HPDE6-E6E7 (cell line): ENCODE measurements around the gene CILP2.

Experiments used
- DNase-seq: peaks from one replicate; pipeline ENCODE4 v3.0.0; 2011; ENCODE audit warnings: missing footprints; ENCODE audit errors: extremely low spot score

Gene CILP2

DNA sequence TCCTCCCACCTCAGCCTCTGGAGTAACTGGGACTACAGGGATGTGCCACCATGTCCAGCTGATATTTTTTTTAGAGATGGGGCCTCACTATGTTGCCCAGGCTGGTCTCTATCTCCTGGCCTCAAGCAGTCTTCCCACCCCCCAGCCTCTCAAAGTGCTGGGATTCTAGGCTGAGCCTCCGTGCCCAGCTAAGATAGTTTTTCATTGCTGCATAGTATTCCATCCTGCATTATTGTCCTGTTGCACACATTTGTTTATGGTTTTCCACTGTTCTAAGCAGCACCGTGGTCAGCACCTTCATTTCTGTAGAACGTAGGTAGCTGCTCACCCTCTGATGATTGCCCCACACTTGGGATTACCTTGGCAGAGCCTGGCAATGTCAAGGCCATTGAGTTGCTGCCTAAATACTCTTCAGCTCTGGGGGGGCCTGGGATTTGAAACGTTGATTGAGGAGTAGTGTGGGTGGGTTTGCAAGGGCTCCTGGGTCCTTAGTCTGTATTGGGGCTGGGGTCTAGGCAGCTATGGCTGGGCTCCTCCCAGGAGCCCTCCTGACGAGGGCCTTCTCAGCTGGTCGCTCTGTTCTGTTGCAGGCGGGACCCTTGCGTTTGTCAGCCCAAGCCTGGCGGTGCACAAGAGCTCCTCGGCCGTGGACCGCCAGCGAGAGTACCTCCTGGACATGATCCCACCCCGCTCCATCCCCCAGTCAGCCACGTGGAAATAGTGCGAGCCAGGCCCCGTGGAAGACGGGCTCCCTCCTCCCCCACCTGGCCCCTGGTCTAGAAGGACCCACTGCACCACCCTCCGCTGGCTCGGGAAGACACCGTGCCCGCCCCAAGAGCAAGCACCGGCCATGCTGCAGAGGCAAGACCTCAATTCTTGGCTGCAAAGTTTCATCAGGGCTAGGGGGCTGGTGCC, 33.1 kb upstream of the CILP2 start:
- DNase-seq: no peak

DNA sequence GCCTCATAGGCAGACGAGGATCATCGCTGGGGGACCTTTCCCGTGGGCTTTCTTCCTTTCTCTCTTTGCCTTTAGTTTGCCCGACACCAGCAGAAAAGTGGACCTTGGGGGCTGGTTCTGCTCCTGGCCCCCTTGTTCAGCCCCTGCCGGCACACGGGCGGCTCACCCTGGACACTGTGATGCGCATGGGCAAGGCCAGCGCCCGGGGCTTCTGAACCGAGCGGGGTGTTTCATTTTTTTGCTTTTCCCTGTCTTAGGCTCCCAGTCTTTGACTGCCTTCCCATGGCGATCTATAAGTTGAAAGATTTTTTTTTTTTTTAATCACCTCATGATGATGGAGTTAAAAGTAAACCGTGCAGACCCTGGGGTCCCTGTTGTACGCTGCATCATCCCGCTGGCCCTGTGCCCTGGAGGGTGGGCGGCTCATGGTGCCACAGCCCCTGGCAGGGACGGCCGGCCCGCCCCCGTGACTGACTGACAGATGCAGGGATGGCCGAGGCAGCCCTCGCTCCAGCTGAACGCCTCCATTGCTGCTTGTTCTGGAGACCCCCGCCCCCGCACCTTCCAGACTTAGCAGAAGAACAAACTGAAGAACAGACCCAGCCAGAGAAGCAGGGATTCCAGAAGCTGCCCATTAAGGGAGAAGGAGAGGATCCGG, 32.3 kb upstream of the CILP2 start:
- DNase-seq: no peak

- DNase-seq: no peak
Measured at GRCh38 chr19:19506592-19506991, 31.5 kb upstream of the CILP2 start.

DNA sequence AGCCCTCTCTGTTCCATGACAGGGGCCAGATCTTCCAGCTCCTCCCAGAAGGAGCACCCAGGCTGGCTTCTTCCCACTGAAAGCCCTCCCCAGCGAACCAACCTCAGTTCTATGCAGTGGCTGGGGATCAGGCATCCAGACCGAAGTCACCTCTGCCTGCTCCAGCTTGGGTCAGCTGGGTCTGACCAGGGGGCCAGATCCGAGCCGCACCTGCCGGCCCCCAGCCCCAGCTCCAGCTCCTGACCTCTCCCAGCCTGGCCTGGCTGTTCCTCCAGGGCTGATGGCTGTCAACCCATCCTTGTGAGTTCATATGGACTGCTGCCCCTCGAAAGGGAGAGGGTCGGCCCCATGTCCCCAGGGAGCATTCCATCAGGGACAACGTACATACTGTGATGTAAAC, 30.7 kb upstream of the CILP2 start:
- DNase-seq: no peak

- DNase-seq: no peak
Measured at GRCh38 chr19:19508217-19508616, 29.8 kb upstream of the CILP2 start.

- DNase-seq: no peak
Measured at GRCh38 chr19:19510432-19510831, 27.6 kb upstream of the CILP2 start.

GRCh38 chr19:19513682-19514081, 24.4 kb upstream of the CILP2 start:
- DNase-seq: no peak

- no peak for DNase-seq
Measured at GRCh38 chr19:19514215-19514657, 23.8 kb upstream of the CILP2 start.

DNA sequence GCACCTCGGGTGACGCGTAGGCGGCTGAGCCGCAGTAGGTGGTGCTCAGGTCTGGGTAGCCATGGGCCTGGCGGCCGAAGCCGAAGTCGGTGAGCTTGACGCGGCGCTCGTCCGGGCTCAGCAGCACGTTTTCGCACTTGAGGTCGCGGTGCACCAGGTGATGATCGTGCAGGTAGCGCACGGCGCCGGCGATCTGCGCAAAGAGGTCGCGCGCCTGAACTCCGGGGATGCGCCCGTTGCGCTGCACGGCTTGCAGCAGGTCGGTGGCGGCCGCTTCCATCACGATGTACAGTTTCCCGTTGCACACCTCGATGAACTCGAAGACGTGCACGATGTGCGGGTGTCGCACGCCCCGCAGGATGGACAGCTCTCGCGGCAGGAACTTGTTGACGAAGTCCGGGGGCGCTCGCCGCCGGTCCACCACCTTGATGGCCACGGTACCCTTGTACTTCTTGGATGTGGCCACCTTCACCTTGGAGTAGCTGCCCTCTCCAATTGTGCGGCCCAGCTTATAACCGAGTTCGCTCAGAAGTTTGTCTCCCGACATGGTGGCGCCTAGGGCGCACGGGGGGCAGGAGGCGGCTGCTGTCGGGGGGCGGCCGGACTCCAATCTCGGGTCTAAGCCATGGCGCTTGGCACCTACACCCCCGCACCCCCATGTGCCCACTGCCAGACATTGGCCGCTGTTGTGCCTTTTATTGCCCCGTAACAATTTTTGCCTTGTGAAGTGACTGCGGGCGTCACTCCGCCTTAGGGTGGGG, 23.0 kb upstream of the CILP2 start, which contains the start of gene TSSK6:
Gene TSSK6 (minus strand): TSS at position 668 of the 761 bp plus-strand sequence. CDS start 121 bp downstream, at position 547.
- no peak for DNase-seq

DNA sequence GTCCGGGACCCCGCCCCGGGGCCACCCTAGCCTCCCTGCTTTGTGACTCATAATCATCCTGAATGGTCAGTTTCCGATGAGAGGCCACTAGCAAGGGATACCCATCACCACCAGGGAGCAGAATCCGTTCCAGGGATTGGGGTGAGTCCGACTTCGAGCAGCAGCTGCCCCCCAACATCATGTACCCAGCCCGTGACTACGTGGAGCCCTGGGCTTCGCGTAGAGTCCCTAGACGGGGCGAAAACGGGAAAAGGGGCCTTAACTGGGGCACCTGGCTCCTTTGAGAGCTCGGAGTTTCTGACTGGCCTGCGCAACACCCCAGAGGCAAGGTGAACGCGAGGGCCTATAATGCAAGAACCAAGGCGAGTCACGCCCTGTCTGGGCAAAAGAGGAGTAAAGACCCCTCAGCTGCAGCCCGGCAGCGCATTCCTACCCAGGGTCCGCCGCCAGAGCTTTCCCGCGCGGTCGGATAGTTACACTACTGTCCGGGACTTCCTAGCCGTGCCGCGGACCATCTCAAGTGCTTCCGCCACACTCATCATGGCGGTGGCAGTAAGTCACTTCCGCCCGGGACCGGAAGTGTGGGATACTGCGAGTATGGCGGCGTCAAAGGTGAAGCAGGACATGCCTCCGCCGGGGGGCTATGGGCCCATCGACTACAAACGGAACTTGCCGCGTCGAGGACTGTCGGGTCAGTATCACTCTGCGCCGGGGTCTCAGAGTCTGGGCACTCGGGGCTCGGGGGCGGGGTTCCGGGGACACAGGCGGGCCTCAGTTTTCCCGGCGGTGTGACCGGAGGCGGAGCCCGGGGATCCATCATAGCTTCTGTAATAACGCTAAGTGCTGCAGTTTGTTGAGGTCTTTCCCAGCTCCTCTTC, 22.2 kb upstream of the CILP2 start, which contains the start of gene NDUFA13:
Gene NDUFA13 (plus strand): TSS at position 584 of the 878 bp plus-strand sequence. CDS start 14 bp downstream, at position 598.
- DNase-seq: peak; percentile 85

- no peak for DNase-seq
Measured at GRCh38 chr19:19517235-19517619, 20.8 kb upstream of the CILP2 start.

- no peak for DNase-seq
Measured at GRCh38 chr19:19520989-19521388, 17.1 kb upstream of the CILP2 start.

DNA sequence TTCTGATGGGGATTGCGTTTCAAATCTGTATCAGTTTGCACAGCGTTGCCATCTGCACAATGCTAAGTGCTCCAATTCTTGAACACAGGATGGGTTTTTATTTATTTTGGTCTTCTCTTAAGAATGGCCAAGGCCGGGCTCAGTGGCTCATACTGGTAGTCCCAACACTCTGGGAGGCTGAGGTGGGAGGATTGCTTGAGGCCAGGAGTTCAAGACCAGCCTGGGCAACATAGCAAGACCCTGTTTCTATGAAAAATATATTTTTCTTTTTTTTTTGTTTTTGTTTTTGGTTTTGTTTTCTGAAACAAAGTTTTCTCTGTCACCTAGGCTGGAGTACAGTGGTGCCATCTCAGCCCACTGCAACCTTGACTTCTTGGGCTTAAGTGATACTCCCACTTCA, 14.9 kb upstream of the CILP2 start:
- DNase-seq: no peak

GRCh38 chr19:19524053-19524452, 14.0 kb upstream of the CILP2 start:
- DNase-seq: no peak

DNA sequence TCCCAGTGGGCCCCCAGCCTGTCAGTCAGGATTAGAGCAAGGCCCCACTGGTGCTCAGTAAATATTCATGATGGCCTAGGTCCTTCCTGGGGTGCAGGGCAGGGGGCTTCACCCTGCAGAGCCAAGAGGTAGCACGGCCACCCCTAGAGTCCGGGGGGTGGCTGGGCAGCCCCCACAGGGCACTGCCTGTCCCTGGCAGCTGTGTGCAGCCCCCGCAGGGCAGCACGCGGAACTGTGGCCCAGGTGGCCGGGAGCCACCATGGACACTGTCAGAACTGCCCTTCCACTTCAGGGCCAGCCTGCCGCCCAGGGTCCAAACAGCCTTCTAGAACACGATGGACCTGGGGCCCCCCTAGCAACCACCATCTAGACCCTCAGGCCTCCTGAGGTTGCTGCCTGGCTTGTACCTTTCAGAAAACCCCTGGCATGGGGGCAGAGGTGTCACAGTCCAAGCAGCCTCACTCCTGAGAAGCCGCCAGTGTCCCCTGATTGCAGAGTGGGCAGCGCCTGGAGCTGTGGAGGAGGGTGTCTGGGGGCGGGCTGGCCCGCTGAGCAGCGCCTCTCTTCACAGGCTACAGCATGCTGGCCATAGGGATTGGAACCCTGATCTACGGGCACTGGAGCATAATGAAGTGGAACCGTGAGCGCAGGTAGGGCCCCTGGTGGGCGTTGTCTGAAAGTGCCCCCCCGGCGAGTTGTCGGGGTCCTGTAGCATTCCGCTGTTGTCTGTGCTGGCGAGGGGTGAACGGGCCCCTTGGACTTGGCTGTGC, 12.3 kb upstream of the CILP2 start:
- DNase-seq: no peak

DNA sequence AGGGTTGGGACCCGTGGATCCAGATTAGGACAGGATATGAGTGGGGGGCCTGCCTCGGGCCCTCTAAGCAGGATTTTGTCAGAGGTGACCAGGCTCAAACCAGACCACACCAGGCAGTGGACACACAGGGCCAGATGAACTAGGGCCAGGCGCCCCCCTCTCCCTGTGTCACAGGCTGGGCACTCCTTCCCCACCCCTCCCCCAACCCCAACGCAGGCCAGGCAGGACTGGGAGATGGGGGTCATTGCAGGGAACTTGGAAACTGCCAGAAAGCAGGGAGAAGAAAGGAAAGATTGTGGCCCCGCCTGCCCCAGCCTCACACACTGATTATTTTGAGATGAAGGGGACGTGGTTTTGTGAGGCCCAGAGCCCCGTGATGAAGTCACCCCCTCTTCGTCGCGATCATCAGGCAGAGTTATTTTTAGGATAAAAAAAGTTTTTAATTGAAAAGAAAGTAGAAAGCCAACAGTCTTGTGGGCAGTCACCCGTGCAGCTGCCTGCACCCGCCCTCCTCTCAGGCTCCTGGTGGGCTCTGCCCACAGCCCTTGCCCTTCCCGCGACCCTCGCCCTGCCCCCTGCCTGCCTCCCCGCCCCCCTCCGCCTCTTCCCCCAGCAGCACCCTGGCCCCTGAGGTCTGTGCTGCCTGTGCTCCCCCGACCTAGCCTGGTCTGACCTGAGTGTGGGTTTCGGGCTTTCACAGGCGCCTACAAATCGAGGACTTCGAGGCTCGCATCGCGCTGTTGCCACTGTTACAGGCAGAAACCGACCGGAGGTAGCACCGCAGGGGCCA, 11.3 kb upstream of the CILP2 start:
- no peak for DNase-seq

DNA sequence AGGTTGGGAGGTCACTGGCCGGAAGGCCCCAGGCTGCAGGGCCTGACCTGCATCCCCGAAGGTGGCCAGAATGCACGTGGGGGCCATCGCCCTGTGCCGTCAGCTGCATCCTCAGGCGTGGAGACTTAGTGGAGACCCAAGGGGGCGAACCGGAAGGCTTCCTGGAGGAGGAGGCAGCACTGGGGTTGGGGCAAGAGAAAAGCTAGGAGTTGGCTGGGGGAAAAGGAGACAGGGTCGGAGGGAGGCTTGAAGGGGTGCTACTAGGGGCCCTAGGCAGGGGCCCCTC, 10.8 kb upstream of the CILP2 start:
- DNase-seq: no peak

GRCh38 chr19:19527674-19528625, 10.1 kb upstream of the CILP2 start:
- DNase-seq: no peak
